ENCODE data around the gene RAB33A. TPM values are rescaled to one million over a fixed set of nuclear protein-coding genes. Genes with fewer than 3 reads are reported as not detected.

RAB33A gene
- total RNA-seq, 1 donor from 2014 or later = 4.4 TPM

GRCh38 chrX:130176942-130177341 is 5.2 kb downstream of the RAB33A start:
- H3K9me3 ChIP-seq (ENCODE audit: low read depth) = no peaks in the 10 kb centered on the region
- H3K27ac ChIP-seq = no peak overlapping the region
- no peaks in the 10 kb centered on the region for H3K36me3 ChIP-seq
- no peaks in the 10 kb centered on the region for H3K79me2 ChIP-seq (ENCODE audit: low read depth)
- peak overlapping the region; percentile 58 for H3K27ac Mint-ChIP-seq
- H3K27me3 ChIP-seq = peaks cover 14% of the 10 kb centered on the region
- no peaks in the 10 kb centered on the region for H4K20me1 ChIP-seq (ENCODE audit: low read depth)
- no peak overlapping the region for H3K9ac ChIP-seq
- no peak overlapping the region for H3K4me3 Mint-ChIP-seq
- H3F3A ChIP-seq (ENCODE audit: low read depth) = no peaks in the 10 kb centered on the region
- DNase-seq (ENCODE audit: low spot score) = no peak
- H3K9me3 Mint-ChIP-seq = no peaks in the 10 kb centered on the region
- TF ChIP-seq EZH2 (IDR thresholded peaks at IDR 0.05) (no peak), EZH2phosphoT487 (IDR thresholded peaks at IDR 0.05) (no peak)
- TF ChIP-seq, protein P1, sequence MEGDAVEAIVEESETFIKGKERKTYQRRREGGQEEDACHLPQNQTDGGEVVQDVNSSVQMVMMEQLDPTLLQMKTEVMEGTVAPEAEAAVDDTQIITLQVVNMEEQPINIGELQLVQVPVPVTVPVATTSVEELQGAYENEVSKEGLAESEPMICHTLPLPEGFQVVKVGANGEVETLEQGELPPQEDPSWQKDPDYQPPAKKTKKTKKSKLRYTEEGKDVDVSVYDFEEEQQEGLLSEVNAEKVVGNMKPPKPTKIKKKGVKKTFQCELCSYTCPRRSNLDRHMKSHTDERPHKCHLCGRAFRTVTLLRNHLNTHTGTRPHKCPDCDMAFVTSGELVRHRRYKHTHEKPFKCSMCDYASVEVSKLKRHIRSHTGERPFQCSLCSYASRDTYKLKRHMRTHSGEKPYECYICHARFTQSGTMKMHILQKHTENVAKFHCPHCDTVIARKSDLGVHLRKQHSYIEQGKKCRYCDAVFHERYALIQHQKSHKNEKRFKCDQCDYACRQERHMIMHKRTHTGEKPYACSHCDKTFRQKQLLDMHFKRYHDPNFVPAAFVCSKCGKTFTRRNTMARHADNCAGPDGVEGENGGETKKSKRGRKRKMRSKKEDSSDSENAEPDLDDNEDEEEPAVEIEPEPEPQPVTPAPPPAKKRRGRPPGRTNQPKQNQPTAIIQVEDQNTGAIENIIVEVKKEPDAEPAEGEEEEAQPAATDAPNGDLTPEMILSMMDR (IDR thresholded peaks at IDR 0.05) = no peak
- H3K4me1 Mint-ChIP-seq = peaks cover 32% of the 10 kb centered on the region
- H3K4me1 ChIP-seq = peaks cover 5% of the 10 kb centered on the region
- H3K36me3 Mint-ChIP-seq = peaks cover 2% of the 10 kb centered on the region
- peaks cover 2% of the 10 kb centered on the region for H3K27me3 Mint-ChIP-seq (ENCODE audit: insufficient read depth, low read depth)
- no peak overlapping the region for H3K4me2 ChIP-seq
- no peak overlapping the region for H2AFZ ChIP-seq (replicated peaks)
- no peak overlapping the region for H3K4me3 ChIP-seq

DNA sequence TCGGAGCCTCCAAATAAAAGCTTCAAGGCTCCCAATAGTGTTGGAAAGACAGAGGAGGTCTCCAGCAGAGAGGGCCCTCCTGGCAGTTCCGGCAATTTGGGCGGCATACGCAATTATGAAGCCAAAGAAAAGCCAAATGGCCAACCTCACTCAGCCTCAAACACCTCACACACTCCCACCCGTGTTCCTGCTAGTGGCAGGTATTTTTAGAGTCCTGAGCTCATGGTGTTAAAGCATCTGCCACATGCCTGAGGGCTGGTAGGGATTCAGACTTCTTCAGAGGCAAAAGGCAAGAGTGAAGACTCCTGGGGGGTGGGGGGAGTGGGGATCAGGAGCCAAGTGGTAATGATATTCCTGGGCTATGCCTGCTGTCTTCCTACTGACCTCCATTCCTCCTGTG is 7.4 kb downstream of the RAB33A start:
- H3K27ac Mint-ChIP-seq = no peak overlapping the region

GRCh38 chrX:130179579-130180215 is 7.9 kb downstream of the RAB33A start:
- no peak overlapping the region for H3K27ac Mint-ChIP-seq
- Histone ChIP-seq H2AFZ (replicated peaks) (no peak overlapping the region), H3K27me3 (no peaks in the 10 kb centered on the region), H4K20me1 (ENCODE audit: low read depth) (no peaks in the 10 kb centered on the region), H3K9ac (no peak overlapping the region), H3K79me2 (ENCODE audit: low read depth) (no peaks in the 10 kb centered on the region), H3K36me3 (no peaks in the 10 kb centered on the region), H3K9me3 (ENCODE audit: low read depth) (no peaks in the 10 kb centered on the region), H3K27ac (no peak overlapping the region), H3K4me1 (no peaks in the 10 kb centered on the region), H3K4me2 (no peak overlapping the region), H3F3A (ENCODE audit: low read depth) (no peaks in the 10 kb centered on the region), H3K4me3 (no peak overlapping the region)
- H3K4me3 Mint-ChIP-seq = no peak overlapping the region
- H3K27me3 Mint-ChIP-seq (ENCODE audit: insufficient read depth, low read depth) = peaks cover 2% of the 10 kb centered on the region
- TF ChIP-seq, protein P1 (IDR thresholded peaks at IDR 0.05) = no peak
- TF ChIP-seq EZH2phosphoT487 (IDR thresholded peaks at IDR 0.05) (no peak), EZH2 (IDR thresholded peaks at IDR 0.05) (no peak)
- H3K4me1 Mint-ChIP-seq = peaks cover 14% of the 10 kb centered on the region
- no peak for DNase-seq (ENCODE audit: low spot score)
- H3K36me3 Mint-ChIP-seq = peaks cover 5% of the 10 kb centered on the region
- no peaks in the 10 kb centered on the region for H3K9me3 Mint-ChIP-seq

More for the DNA sequence above, 7.4 kb downstream of the RAB33A start:
- H3K79me2 ChIP-seq (ENCODE audit: low read depth) = no peaks in the 10 kb centered on the region
- H3K27me3 Mint-ChIP-seq (ENCODE audit: insufficient read depth, low read depth) = peaks cover 2% of the 10 kb centered on the region
- peaks cover 3% of the 10 kb centered on the region for H3K36me3 Mint-ChIP-seq
- H3K4me2 ChIP-seq = no peak overlapping the region
- no peaks in the 10 kb centered on the region for H3K36me3 ChIP-seq
- H3K4me3 Mint-ChIP-seq = no peak overlapping the region
- H3K9ac ChIP-seq = no peak overlapping the region
- peaks cover 16% of the 10 kb centered on the region for H3K4me1 Mint-ChIP-seq
- H3K4me1 ChIP-seq = no peaks in the 10 kb centered on the region
- H3K27me3 ChIP-seq = no peaks in the 10 kb centered on the region
- H4K20me1 ChIP-seq (ENCODE audit: low read depth) = no peaks in the 10 kb centered on the region
- no peaks in the 10 kb centered on the region for H3F3A ChIP-seq (ENCODE audit: low read depth)
- H2AFZ ChIP-seq (replicated peaks) = no peak overlapping the region
- H3K9me3 ChIP-seq (ENCODE audit: low read depth) = no peaks in the 10 kb centered on the region
- H3K27ac ChIP-seq = no peak overlapping the region
- no peak overlapping the region for H3K4me3 ChIP-seq
- no peaks in the 10 kb centered on the region for H3K9me3 Mint-ChIP-seq
- no peak for DNase-seq (ENCODE audit: low spot score)
- TF ChIP-seq, protein P1 (IDR thresholded peaks at IDR 0.05) = no peak
- TF ChIP-seq EZH2 (IDR thresholded peaks at IDR 0.05) (no peak), EZH2phosphoT487 (IDR thresholded peaks at IDR 0.05) (no peak)
